ENCODE measurements around the gene TUBGCP6.
A peak's percentile ranks its signal among the peaks of the same experiment; 100 is the strongest.

The TUBGCP6 gene

GRCh38 chr22:50244420-50245213 is at the start of gene TUBGCP6:
TUBGCP6 (minus strand) TSS chr22:50245023; CDS start chr22:50244459, 564 bp downstream.
- DNase-seq, result peak; percentile 96

- no peak for DNase-seq
Measured at GRCh38 chr22:50294319-50294656, 49.5 kb upstream of the TUBGCP6 start.

- DNase-seq, result no peak
Measured at GRCh38 chr22:50293441-50294318, 48.9 kb upstream of the TUBGCP6 start.

- no peak for DNase-seq
Measured at GRCh38 chr22:50292643-50293440, 48.0 kb upstream of the TUBGCP6 start.

GRCh38 chr22:50289942-50290630 is 45.3 kb upstream of the TUBGCP6 start:
- DNase-seq, result no peak

- DNase-seq, result no peak
Measured at GRCh38 chr22:50289151-50289941, 44.5 kb upstream of the TUBGCP6 start.

GRCh38 chr22:50287731-50288130 is 42.9 kb upstream of the TUBGCP6 start:
- no peak for DNase-seq

- no peak for DNase-seq
Measured at GRCh38 chr22:50286701-50287318, 42.0 kb upstream of the TUBGCP6 start.

GRCh38 chr22:50286275-50286674 is 41.5 kb upstream of the TUBGCP6 start:
- DNase-seq, result no peak

GRCh38 chr22:50285568-50286229 is 40.9 kb upstream of the TUBGCP6 start:
- no peak for DNase-seq

GRCh38 chr22:50284479-50284878 is 39.7 kb upstream of the TUBGCP6 start:
- DNase-seq, result no peak

GRCh38 chr22:50283821-50284220 is 39.0 kb upstream of the TUBGCP6 start:
- no peak for DNase-seq

GRCh38 chr22:50282361-50283155 is 37.7 kb upstream of the TUBGCP6 start:
- no peak for DNase-seq

GRCh38 chr22:50281957-50282356 is 37.1 kb upstream of the TUBGCP6 start:
- DNase-seq, result no peak

- no peak for DNase-seq
Measured at GRCh38 chr22:50281384-50281760, 36.5 kb upstream of the TUBGCP6 start.

GRCh38 chr22:50280708-50281383 is 36.0 kb upstream of the TUBGCP6 start:
- DNase-seq, result no peak

GRCh38 chr22:50280022-50280707 is 35.3 kb upstream of the TUBGCP6 start:
- DNase-seq, result no peak

- DNase-seq, result no peak
Measured at GRCh38 chr22:50278956-50279619, 34.3 kb upstream of the TUBGCP6 start.

All from activated CD4-positive, alpha-beta T cell treated with anti-CD3 and anti-CD28 coated beads, Interleukin-2, Interleukin-6, amounts not matched to agents 100 ng/mL and 50 ng/mL, durations not matched to agents 16 hours and 8 hours (primary cell).